Hepatocyte (in vitro differentiated cells): ENCODE measurements around the gene CDS2. TPM values are rescaled to one million over a fixed set of nuclear protein-coding genes. Genes with fewer than 3 reads are reported as not detected.
A peak's percentile ranks its signal among the peaks of the same experiment; 100 is the strongest.

Experiments
- DNase-seq: peaks from one replicate; pipeline ENCODE4 v3.0.0-alpha.2; 2016; ENCODE audit warnings: low spot score
- H2AFZ ChIP-seq: fragments of 200-600 bp; sonication (generic); 2 replicates; pipeline ENCODE4 v1.6.0; 2016; ENCODE audit warnings: antibody characterized with exemption, mild to moderate bottlenecking
- H3K27ac ChIP-seq: fragments of 200-600 bp; sonication (generic); 2 replicates; pipeline ENCODE4 v1.5.1; 2016; ENCODE audit warnings: mild to moderate bottlenecking
- H3K27me3 ChIP-seq: fragments of 200-600 bp; sonication (generic); 2 replicates; pipeline ENCODE4 v1.6.1; 2016
- H3K36me3 ChIP-seq: fragments of 200-600 bp; sonication (generic); replicated peaks from 2 replicates; pipeline ENCODE4 v1.5.1; 2016; ENCODE audit warnings: low read depth; ENCODE audit not compliant: insufficient read depth
- H3K4me1 ChIP-seq: fragments of 200-600 bp; sonication (generic); 2 replicates; pipeline ENCODE4 v1.5.1; 2016; ENCODE audit warnings: mild to moderate bottlenecking, moderate library complexity; ENCODE audit not compliant: insufficient read depth
- H3K4me2 ChIP-seq: fragments of 200-600 bp; sonication (generic); 2 replicates; pipeline ENCODE4 v1.6.0; 2016
- H3K4me3 ChIP-seq: fragments of 200-600 bp; sonication (generic); 2 replicates; pipeline ENCODE4 v1.5.1; 2016; ENCODE audit warnings: mild to moderate bottlenecking
- H3K79me2 ChIP-seq: fragments of 200-600 bp; sonication (generic); 2 replicates; pipeline ENCODE4 v1.6.0; 2017; ENCODE audit warnings: mild to moderate bottlenecking
- H3K9me2 ChIP-seq: fragments of 200-600 bp; sonication (generic); replicated peaks from 2 replicates; pipeline ENCODE4 v1.6.0; 2017; ENCODE audit warnings: mild to moderate bottlenecking; ENCODE audit not compliant: insufficient read depth
- H3K9me3 ChIP-seq: fragments of 200-600 bp; sonication (generic); 2 replicates; pipeline ENCODE4 v1.5.1; 2016; ENCODE audit warnings: low read depth, mild to moderate bottlenecking
- H4K20me1 ChIP-seq: fragments of 200-600 bp; sonication (generic); 2 replicates; pipeline ENCODE4 v1.6.0; 2016; ENCODE audit warnings: mild to moderate bottlenecking; ENCODE audit not compliant: insufficient read depth, poor library complexity, severe bottlenecking
- CTCF ChIP-seq: fragments of 200-600 bp; sonication (generic); IDR thresholded peaks from 2 replicates; pipeline ENCODE4 v1.5.1; 2016; ENCODE audit warnings: antibody characterized with exemption, mild to moderate bottlenecking; ENCODE audit not compliant: poor library complexity
- EZH2 ChIP-seq: fragments of 200-600 bp; sonication (generic); IDR thresholded peaks from 2 replicates; pipeline ENCODE4 v1.6.1; 2016; ENCODE audit warnings: antibody characterized with exemption, mild to moderate bottlenecking, borderline replicate concordance
- EZH2phosphoT487 ChIP-seq: fragments of 200-600 bp; sonication (generic); IDR thresholded peaks from one replicate; pipeline ENCODE4 v1.6.1; 2018; ENCODE audit warnings: antibody characterized with exemption, mild to moderate bottlenecking, low read depth, moderate library complexity; ENCODE audit not compliant: unreplicated experiment, severe bottlenecking
- WGBS: methylation state at CpG from one replicate; pipeline ENCODE4 v1.1.6; 2016; ENCODE audit warnings: low lambda C conversion rate; ENCODE audit errors: missing lambda C conversion rate; 5-methylcytosine and 5-hydroxymethylcytosine counted together
- polyA plus RNA-seq: library from polyadenylated mRNA; unstranded; fragments of >200 nt; fragmentation: Nextera tagmentation; extraction: Ambion mirVana; gene quantifications from 2 replicates; pipeline ENCODE4 v1.2.1, GENCODE V29; 2016
- total RNA-seq: library from RNA; depleted of rRNA; stranded (reverse); fragments of >200 nt; gene quantifications from 2 replicates; pipeline ENCODE4 v1.2.3, GENCODE V29; 2014

The CDS2 gene
- total and polyA plus RNA-seq, 2 experiments from 2014 or later, result 27.0 to 48.9 TPM

DNA sequence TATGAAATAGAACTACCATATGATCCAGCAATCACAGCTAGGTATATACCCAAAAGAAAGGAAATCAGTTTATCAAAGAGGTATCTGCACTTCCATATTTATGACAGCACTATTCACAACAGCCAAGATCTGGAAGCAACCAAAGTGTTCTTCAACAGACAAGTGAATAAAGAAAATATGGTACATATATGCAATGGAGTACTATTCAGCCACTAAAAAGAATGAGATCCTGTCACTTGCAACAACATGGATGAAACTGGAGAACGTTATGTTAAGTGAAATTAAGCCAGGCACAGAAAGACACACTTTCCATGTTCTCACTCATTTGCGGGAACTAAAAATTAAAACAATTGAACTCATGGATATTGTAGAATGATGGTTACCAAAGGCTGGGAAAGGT, 22.3 kb upstream of the CDS2 start:
- H4K20me1 ChIP-seq, result no peaks in the 10 kb centered on the region
- H3K9me3 ChIP-seq, result no peaks in the 10 kb centered on the region
- H2AFZ ChIP-seq, result no peak overlapping the region
- H3K27ac ChIP-seq, result no peak overlapping the region
- H3K79me2 ChIP-seq, result no peaks in the 10 kb centered on the region
- no peak for DNase-seq
- H3K4me2 ChIP-seq, result no peak overlapping the region
- H3K27me3 ChIP-seq, result no peaks in the 10 kb centered on the region
- TF ChIP-seq EZH2, result no peak
- TF ChIP-seq EZH2phosphoT487, result no peak
- H3K4me3 ChIP-seq, result no peak overlapping the region
- 98% methylated on average over 2 of the region's 2 CpGs for WGBS
- H3K36me3 ChIP-seq, result no peaks in the 10 kb centered on the region
- no peaks in the 10 kb centered on the region for H3K4me1 ChIP-seq
- no peaks in the 10 kb centered on the region for H3K9me2 ChIP-seq

DNA sequence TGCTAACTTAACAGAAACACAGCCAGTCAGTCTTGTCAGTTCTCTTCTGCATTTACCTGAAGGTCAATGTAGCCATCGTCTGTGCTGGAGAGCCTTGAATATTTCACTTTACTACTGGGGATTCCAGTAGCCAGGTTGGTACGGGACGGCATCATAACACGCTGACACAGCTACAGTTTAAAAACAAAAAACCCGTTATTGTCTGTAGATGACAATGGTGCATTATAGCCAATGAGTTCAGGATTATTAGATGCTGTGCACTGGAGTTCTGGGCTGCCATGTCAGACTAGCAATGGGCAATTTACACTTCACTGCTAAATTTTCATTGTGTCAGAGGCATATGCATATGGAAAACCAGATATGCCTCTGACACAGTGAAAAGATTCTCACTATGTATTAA, 17.5 kb upstream of the CDS2 start:
- Histone ChIP-seq H3K9me2 (no peaks in the 10 kb centered on the region), H3K9me3 (no peaks in the 10 kb centered on the region), H3K27ac (no peak overlapping the region), H3K4me3 (no peak overlapping the region), H2AFZ (no peak overlapping the region), H3K36me3 (no peaks in the 10 kb centered on the region), H3K4me1 (peaks cover 5% of the 10 kb centered on the region), H3K27me3 (no peaks in the 10 kb centered on the region), H4K20me1 (no peaks in the 10 kb centered on the region), H3K79me2 (peaks cover 15% of the 10 kb centered on the region), H3K4me2 (no peak overlapping the region)
- WGBS, result 96% methylated on average over 5 of the region's 5 CpGs
- DNase-seq, result no peak
- TF ChIP-seq EZH2, result no peak
- TF ChIP-seq CTCF, result no peak
- TF ChIP-seq EZH2phosphoT487, result no peak

- DNase-seq, result no peak
- TF ChIP-seq EZH2phosphoT487, result no peak
- no peak for TF ChIP-seq EZH2
- no peak for TF ChIP-seq CTCF
- Histone ChIP-seq H3K9me3 (no peaks in the 10 kb centered on the region), H3K27me3 (no peaks in the 10 kb centered on the region), H3K4me2 (peak overlapping the region; percentile 90), H2AFZ (peak overlapping the region; percentile 97), H3K4me3 (peak overlapping the region; percentile 88), H3K27ac (peak overlapping the region; percentile 97), H3K4me1 (peaks cover 13% of the 10 kb centered on the region), H3K9me2 (no peaks in the 10 kb centered on the region), H4K20me1 (peaks cover 3% of the 10 kb centered on the region), H3K79me2 (peaks cover 45% of the 10 kb centered on the region), H3K36me3 (no peaks in the 10 kb centered on the region)
- 68% methylated on average over 3 of the region's 3 CpGs for WGBS
These were observed 13.2 kb upstream of the CDS2 start for GRCh38 chr20:5113615-5113986.

- Histone ChIP-seq H3K79me2 (peaks cover 50% of the 10 kb centered on the region), H2AFZ (no peak overlapping the region), H3K9me2 (no peaks in the 10 kb centered on the region), H3K27me3 (no peaks in the 10 kb centered on the region), H3K27ac (peak overlapping the region; percentile 97), H4K20me1 (peaks cover 8% of the 10 kb centered on the region), H3K36me3 (no peaks in the 10 kb centered on the region), H3K4me2 (no peak overlapping the region), H3K9me3 (no peaks in the 10 kb centered on the region), H3K4me3 (no peak overlapping the region), H3K4me1 (peaks cover 17% of the 10 kb centered on the region)
- no peak for DNase-seq
- TF ChIP-seq EZH2phosphoT487 (no peak), CTCF (no peak), EZH2 (no peak)
- WGBS, result 93% methylated on average over 3 of the region's 3 CpGs
These were observed 12.4 kb upstream of the CDS2 start for GRCh38 chr20:5114403-5114802.
